Upper lobe of right lung (tissue), 1 donor: Measurements from ENCODE around the gene OXNAD1. TPM values are rescaled to one million over a fixed set of nuclear protein-coding genes. Genes with fewer than 3 reads are reported as not detected.

Source experiments
- ATAC-seq: fragments of 200-7000 bp; cut with Tn5 transposase; one replicate; pipeline ENCODE4 v1.9.1; 2020; ENCODE audit warnings: mild to moderate bottlenecking, moderate library complexity
- DNase-seq: peaks from one replicate; pipeline ENCODE4 v3.0.0-alpha.2; 2020
- H3K27ac ChIP-seq: fragments of 200-600 bp; one replicate; pipeline ENCODE4 v1.8.0; 2022
- H3K27me3 ChIP-seq: fragments of 200-600 bp; one replicate; pipeline ENCODE4 v1.8.0; 2022; ENCODE audit warnings: mild to moderate bottlenecking
- H3K36me3 ChIP-seq: fragments of 200-600 bp; one replicate; pipeline ENCODE4 v1.8.0; 2022
- H3K4me1 ChIP-seq: fragments of 200-600 bp; one replicate; pipeline ENCODE4 v1.8.0; 2022
- H3K4me3 ChIP-seq: fragments of 200-600 bp; one replicate; pipeline ENCODE4 v1.8.0; 2022; ENCODE audit warnings: mild to moderate bottlenecking
- H3K9me3 ChIP-seq: fragments of 200-600 bp; one replicate; pipeline ENCODE4 v1.8.0; 2022
- CTCF ChIP-seq: fragments of 200-600 bp; IDR thresholded peaks from one replicate; pipeline ENCODE4 v1.8.0; 2022; ENCODE audit warnings: antibody characterized with exemption
- intact Hi-C: fragments of 100-400 bp; cut with DNase I; formaldehyde crosslinking; loops from one replicate; pipeline ENCODE4 v1.11.0; 2022
- total RNA-seq: library from RNA; stranded (reverse); fragmentation: NEBNext Ultra II Directional; extraction: Animal tissue kit (Norgen Biotek cat#: 25700); gene quantifications from one replicate; pipeline ENCODE4 v1.2.1, GENCODE V29; 2021
- donor health status: DM: no; HTN: yes; CAD: no; lungs with severe emphysema.

OXNAD1 gene
- total RNA-seq, 1 donor from 2014 or later, result 12.8 TPM

- no peak for TF ChIP-seq CTCF
- Histone ChIP-seq H3K27ac (no peak overlapping the region), H3K36me3 (no peaks in the 10 kb centered on the region), H3K27me3 (no peaks in the 10 kb centered on the region), H3K4me3 (no peak overlapping the region), H3K9me3 (no peaks in the 10 kb centered on the region), H3K4me1 (no peaks in the 10 kb centered on the region)
- intact Hi-C loops, result no loop called here
- no peak for DNase-seq
- ATAC-seq, result no peak
Measured at GRCh38 chr3:16224325-16224724, 40.7 kb upstream of the OXNAD1 start.

- Histone ChIP-seq H3K9me3 (no peaks in the 10 kb centered on the region), H3K4me1 (no peaks in the 10 kb centered on the region), H3K27me3 (no peaks in the 10 kb centered on the region), H3K27ac (no peak overlapping the region), H3K4me3 (no peak overlapping the region), H3K36me3 (no peaks in the 10 kb centered on the region)
- no peak for ATAC-seq
- intact Hi-C loops, result no loop called here
- no peak for TF ChIP-seq CTCF
- no peak for DNase-seq
Measured at GRCh38 chr3:16227566-16227965, 37.4 kb upstream of the OXNAD1 start.

- Histone ChIP-seq H3K36me3 (no peaks in the 10 kb centered on the region), H3K4me3 (no peak overlapping the region), H3K27ac (no peak overlapping the region), H3K4me1 (no peaks in the 10 kb centered on the region), H3K27me3 (no peaks in the 10 kb centered on the region), H3K9me3 (no peaks in the 10 kb centered on the region)
- DNase-seq, result no peak
- TF ChIP-seq CTCF, result no peak
- intact Hi-C loops, result no loop called here
- ATAC-seq, result no peak
Measured at GRCh38 chr3:16229681-16230080, 35.3 kb upstream of the OXNAD1 start.

- H3K4me3 ChIP-seq, result no peak overlapping the region
- no peaks in the 10 kb centered on the region for H3K9me3 ChIP-seq
- H3K36me3 ChIP-seq, result no peaks in the 10 kb centered on the region
- DNase-seq, result no peak
- intact Hi-C loops, result no loop called here
- no peak for TF ChIP-seq CTCF
- no peaks in the 10 kb centered on the region for H3K27me3 ChIP-seq
- no peak overlapping the region for H3K27ac ChIP-seq
- no peaks in the 10 kb centered on the region for H3K4me1 ChIP-seq
- ATAC-seq, result no peak
Measured at GRCh38 chr3:16231983-16232382, 33.0 kb upstream of the OXNAD1 start.

DNA sequence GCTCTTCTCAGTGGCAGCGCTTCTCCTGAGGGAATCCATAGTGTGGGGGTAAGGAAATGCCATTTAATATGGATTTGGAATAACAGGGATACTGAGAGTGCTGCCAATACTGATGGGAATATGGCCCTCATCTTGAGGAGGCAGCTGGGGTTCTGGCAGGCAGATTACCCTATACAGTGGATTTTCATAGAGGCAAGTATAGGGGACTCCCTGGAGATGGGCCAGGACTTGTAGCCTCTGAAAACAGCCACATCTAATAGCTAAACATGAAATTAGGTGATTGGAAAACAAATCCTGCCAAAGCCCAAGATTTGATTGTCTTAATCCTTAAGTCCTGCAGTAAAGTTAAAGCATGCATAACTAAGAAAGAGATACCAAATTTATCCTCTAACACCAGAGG is 31.2 kb upstream of the OXNAD1 start:
- intact Hi-C loops, result no loop called here
- DNase-seq (no peak), ATAC-seq (no peak)
- no peaks in the 10 kb centered on the region for H3K4me1 ChIP-seq
- no peaks in the 10 kb centered on the region for H3K36me3 ChIP-seq
- no peak overlapping the region for H3K4me3 ChIP-seq
- no peak for TF ChIP-seq CTCF
- no peak overlapping the region for H3K27ac ChIP-seq
- no peaks in the 10 kb centered on the region for H3K9me3 ChIP-seq
- H3K27me3 ChIP-seq, result no peaks in the 10 kb centered on the region

DNA sequence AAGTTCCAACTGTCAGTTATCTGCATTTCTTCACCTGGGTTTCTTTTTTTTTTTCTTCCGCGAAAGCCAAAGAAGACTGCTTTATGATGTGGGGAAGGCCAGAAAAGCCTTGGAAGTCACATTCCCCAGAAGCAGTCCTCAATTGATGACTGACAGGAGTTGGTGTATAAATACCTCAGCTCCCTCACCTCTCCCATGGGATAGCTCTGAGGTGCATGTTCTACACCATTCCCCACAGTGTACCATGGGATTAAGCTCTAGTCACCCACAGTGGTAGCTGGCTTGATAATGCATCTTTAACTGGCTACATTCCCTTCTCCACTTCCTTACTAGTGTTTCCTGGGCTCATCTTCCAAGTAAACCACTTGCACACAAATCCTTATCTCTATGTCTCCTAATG is 30.7 kb upstream of the OXNAD1 start:
- Histone ChIP-seq H3K4me1 (no peaks in the 10 kb centered on the region), H3K27ac (no peak overlapping the region), H3K9me3 (no peaks in the 10 kb centered on the region), H3K27me3 (no peaks in the 10 kb centered on the region), H3K36me3 (no peaks in the 10 kb centered on the region), H3K4me3 (no peak overlapping the region)
- TF ChIP-seq CTCF, result no peak
- no peak for ATAC-seq
- intact Hi-C loops, result no loop called here
- no peak for DNase-seq
